HL-60 (cell line): ENCODE data around the gene FBXL5.
A peak's percentile ranks its signal among the peaks of the same experiment; 100 is the strongest.

ENCODE experiments used
- DNase-seq, 2 experiments: peaks; one replicate each; pipeline ENCODE4 v3.0.0-alpha.2; 2010 to 2020; ENCODE audit warnings: low read depth in 1 of 2, low spot score in 1 of 2
- H3K27ac ChIP-seq: fragments of 250-450 bp; sonication (Bioruptor Pico); replicated peaks from 2 replicates; pipeline ENCODE4 v1.5.1; 2020; ENCODE audit warnings: mild to moderate bottlenecking, moderate library complexity
- H3K27me3 ChIP-seq: fragments of 250-450 bp; sonication (Bioruptor Pico); 2 replicates; pipeline ENCODE4 v1.5.1; 2021; ENCODE audit warnings: mild to moderate bottlenecking, moderate library complexity; ENCODE audit not compliant: insufficient read depth, poor library complexity, severe bottlenecking
- H3K4me3 ChIP-seq: replicated peaks from 2 replicates; pipeline ENCODE4 v1.5.1; 2011; ENCODE audit warnings: mild to moderate bottlenecking, control low read depth, low read length; ENCODE audit not compliant: insufficient read depth
- CTCF ChIP-seq: IDR thresholded peaks from one replicate; pipeline ENCODE4 v1.5.1; 2011; ENCODE audit warnings: low read length, control low read depth, inconsistent platforms; ENCODE audit not compliant: insufficient read depth
- GABPA ChIP-seq: IDR thresholded peaks from 2 replicates; pipeline ENCODE4 v1.6.1; 2012; ENCODE audit warnings: low read depth
- POLR2AphosphoS5 ChIP-seq: IDR thresholded peaks from 2 replicates; pipeline ENCODE4 v1.6.1; 2012; ENCODE audit warnings: low read depth
- SPI1 ChIP-seq: IDR thresholded peaks from 2 replicates; pipeline ENCODE4 v1.6.1; 2012; ENCODE audit warnings: low read depth, mild to moderate bottlenecking, borderline replicate concordance
- TF ChIP-seq, protein P1 (sequence below): IDR thresholded peaks from 2 replicates; pipeline ENCODE4 v1.6.1; 2012; ENCODE audit warnings: low read depth; ENCODE audit not compliant: insufficient replicate concordance

FBXL5 gene

DNA sequence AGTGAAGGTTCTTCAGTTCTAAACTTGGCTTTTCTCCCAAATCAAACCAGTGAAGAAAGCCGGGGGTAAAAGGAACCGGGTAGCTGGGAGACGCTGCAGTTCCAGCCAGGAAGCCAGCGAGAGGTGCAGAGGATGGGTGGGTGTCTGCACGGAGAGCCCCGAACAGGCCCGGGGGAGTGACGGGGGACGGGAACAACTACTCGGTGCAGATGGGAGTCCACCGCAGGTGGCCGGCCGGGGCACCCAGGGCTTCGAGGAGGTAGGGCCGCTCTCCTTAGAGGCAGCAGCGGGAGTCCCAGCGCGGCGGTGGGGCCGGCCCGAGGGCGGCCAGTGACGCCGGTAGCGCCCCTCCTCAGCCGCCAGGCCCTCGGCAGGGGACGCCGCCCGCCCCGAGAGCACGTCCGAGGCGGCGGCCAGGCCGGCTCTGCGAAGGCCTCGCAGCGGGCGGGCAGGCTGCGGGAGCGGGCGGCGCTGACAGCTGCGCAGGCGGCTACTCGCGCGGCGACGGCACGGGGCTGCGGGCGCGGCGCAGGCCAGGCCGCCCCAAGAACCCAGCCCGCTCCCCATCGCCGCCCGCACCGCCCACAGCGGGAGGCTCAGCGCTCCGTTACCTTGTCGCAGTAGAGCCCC lies 449 bp downstream of the FBXL5 start:
- peak in 1 of 2 experiments; percentile 45 for DNase-seq
- no peaks in the 10 kb centered on the region for H3K27me3 ChIP-seq
- peak overlapping the region; percentile 74 for H3K4me3 ChIP-seq
- TF ChIP-seq, protein P1, sequence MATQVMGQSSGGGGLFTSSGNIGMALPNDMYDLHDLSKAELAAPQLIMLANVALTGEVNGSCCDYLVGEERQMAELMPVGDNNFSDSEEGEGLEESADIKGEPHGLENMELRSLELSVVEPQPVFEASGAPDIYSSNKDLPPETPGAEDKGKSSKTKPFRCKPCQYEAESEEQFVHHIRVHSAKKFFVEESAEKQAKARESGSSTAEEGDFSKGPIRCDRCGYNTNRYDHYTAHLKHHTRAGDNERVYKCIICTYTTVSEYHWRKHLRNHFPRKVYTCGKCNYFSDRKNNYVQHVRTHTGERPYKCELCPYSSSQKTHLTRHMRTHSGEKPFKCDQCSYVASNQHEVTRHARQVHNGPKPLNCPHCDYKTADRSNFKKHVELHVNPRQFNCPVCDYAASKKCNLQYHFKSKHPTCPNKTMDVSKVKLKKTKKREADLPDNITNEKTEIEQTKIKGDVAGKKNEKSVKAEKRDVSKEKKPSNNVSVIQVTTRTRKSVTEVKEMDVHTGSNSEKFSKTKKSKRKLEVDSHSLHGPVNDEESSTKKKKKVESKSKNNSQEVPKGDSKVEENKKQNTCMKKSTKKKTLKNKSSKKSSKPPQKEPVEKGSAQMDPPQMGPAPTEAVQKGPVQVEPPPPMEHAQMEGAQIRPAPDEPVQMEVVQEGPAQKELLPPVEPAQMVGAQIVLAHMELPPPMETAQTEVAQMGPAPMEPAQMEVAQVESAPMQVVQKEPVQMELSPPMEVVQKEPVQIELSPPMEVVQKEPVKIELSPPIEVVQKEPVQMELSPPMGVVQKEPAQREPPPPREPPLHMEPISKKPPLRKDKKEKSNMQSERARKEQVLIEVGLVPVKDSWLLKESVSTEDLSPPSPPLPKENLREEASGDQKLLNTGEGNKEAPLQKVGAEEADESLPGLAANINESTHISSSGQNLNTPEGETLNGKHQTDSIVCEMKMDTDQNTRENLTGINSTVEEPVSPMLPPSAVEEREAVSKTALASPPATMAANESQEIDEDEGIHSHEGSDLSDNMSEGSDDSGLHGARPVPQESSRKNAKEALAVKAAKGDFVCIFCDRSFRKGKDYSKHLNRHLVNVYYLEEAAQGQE: no peak
- TF ChIP-seq CTCF: no peak
- no peak for TF ChIP-seq POLR2AphosphoS5
- TF ChIP-seq SPI1: no peak
- TF ChIP-seq GABPA: no peak
- peak overlapping the region; percentile 96 for H3K27ac ChIP-seq

- H3K27me3 ChIP-seq: no peaks in the 10 kb centered on the region
- H3K27ac ChIP-seq: peak overlapping the region; percentile 84
- peak in 1 of 2 experiments; percentile 55 for DNase-seq
- peak overlapping the region; percentile 74 for H3K4me3 ChIP-seq
- TF ChIP-seq, protein P1: no peak
- no peak for TF ChIP-seq GABPA
- no peak for TF ChIP-seq CTCF
Observed at GRCh38 chr4:15653864-15654592, 1.1 kb downstream of the FBXL5 start.

DNA sequence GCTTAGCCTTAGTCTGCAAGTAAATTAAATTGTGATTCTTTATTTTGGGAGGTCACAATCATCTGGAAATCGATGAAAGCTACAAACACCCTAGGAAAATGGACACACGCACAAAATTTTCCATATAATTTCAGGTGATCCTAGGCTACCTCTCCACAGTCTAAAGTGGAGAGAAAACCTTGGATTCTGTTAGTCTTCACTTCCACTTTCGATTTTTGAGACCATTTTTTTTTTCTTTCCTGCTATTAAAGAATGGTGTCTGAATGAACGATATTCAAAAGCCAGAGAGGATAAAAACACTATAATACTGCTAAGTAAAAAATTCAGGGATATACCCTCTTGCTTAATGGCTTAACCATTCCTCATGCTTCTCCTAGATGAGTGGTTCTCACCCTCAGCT lies 1.7 kb downstream of the FBXL5 start:
- Histone ChIP-seq H3K27ac (peak overlapping the region; percentile 84), H3K27me3 (no peaks in the 10 kb centered on the region), H3K4me3 (peak overlapping the region; percentile 74)
- DNase-seq: no peak
- TF ChIP-seq CTCF (no peak), POLR2AphosphoS5 (no peak), GABPA (no peak), SPI1 (no peak)
- TF ChIP-seq, protein P1: no peak
